GM23338 (cell line): Measurements from ENCODE around the gene ZSCAN21.

Experiments
- CREB1 ChIP-seq: fragments of 250-450 bp; sonication (Bioruptor Pico); IDR thresholded peaks from 2 replicates; pipeline ENCODE4 v1.5.0; 2020; ENCODE audit warnings: low read depth, mild to moderate bottlenecking, moderate library complexity
- CTCF ChIP-seq, 2 experiments: fragments of 200-600 bp in 1 of 2; sonication (generic) in 1 of 2; conservative IDR thresholded peaks; 2 replicates each; pipeline versions ENCODE4 v1.5.1 to v1.6.1; 2016 to 2017; ENCODE audit warnings: antibody characterized with exemption in 2 of 2, low read depth in 2 of 2, mild to moderate bottlenecking in 2 of 2, moderate library complexity in 1 of 2
- ETS1 ChIP-seq: IDR thresholded peaks from 2 replicates; pipeline ENCODE4 v1.6.1; 2016; ENCODE audit warnings: antibody characterized with exemption
- EZH2 ChIP-seq: fragments of 200-600 bp; sonication (generic); IDR thresholded peaks from one replicate; pipeline ENCODE4 v1.8.0; 2017; ENCODE audit warnings: antibody characterized with exemption, mild to moderate bottlenecking, low read depth; ENCODE audit not compliant: unreplicated experiment
- EZH2phosphoT487 ChIP-seq: fragments of 200-600 bp; sonication (generic); IDR thresholded peaks from one replicate; pipeline ENCODE4 v1.8.1; 2018; ENCODE audit warnings: antibody characterized with exemption; ENCODE audit not compliant: unreplicated experiment
- JUNB ChIP-seq: IDR thresholded peaks from one replicate; pipeline ENCODE4 v1.6.1; 2016; ENCODE audit warnings: antibody characterized with exemption; ENCODE audit not compliant: unreplicated experiment
- NANOG ChIP-seq: IDR thresholded peaks from 2 replicates; pipeline ENCODE4 v1.6.1; 2016; ENCODE audit warnings: antibody characterized with exemption, borderline replicate concordance
- POLR2AphosphoS5 ChIP-seq: IDR thresholded peaks from 2 replicates; pipeline ENCODE4 v1.6.1; 2016; ENCODE audit warnings: antibody characterized with exemption, low read depth
- REST ChIP-seq: IDR thresholded peaks from one replicate; pipeline ENCODE4 v1.6.1; 2018; ENCODE audit warnings: antibody characterized with exemption; ENCODE audit not compliant: unreplicated experiment
- ZNF114 ChIP-seq: fragments of 250-450 bp; sonication (Bioruptor Pico); IDR thresholded peaks from 2 replicates; pipeline ENCODE4 v1.5.0; 2020; ENCODE audit warnings: mild to moderate bottlenecking, moderate library complexity
- ZNF462 ChIP-seq: fragments of 250-450 bp; sonication (Bioruptor Pico); IDR thresholded peaks from 2 replicates; pipeline ENCODE4 v1.5.0; 2020; ENCODE audit warnings: mild to moderate bottlenecking, moderate library complexity

GRCh38 chr7:100074841-100075240 is 25.3 kb downstream of the ZSCAN21 start:
- no peak for TF ChIP-seq CTCF (conservative IDR thresholded peaks at IDR 0.05; ENCODE audit: low read depth in 2 of 2)
- TF ChIP-seq POLR2AphosphoS5, result no peak
- TF ChIP-seq EZH2, result no peak
- no peak for TF ChIP-seq JUNB
- TF ChIP-seq EZH2phosphoT487, result no peak
- no peak for TF ChIP-seq REST
- no peak for TF ChIP-seq ZNF114
- TF ChIP-seq CREB1 (CRISPR knock-in tag), result no peak
- TF ChIP-seq NANOG, result no peak
- TF ChIP-seq ETS1, result no peak
- no peak for TF ChIP-seq ZNF462
